Stimulated activated CD8-positive, alpha-beta memory T cell treated with anti-CD3 and anti-CD28 coated beads, Interleukin-4, amount 100 ng/mL, for 4 hours (primary cell): ENCODE measurements around the gene ALG3.
"Not testable (repeated sequence)": the region's sequence is repeated elsewhere in the genome, so short reads cannot be mapped to it uniquely, and the experiment has no call there.

Experiments
- DNase-seq, 2 donors: peaks; one replicate each; pipeline ENCODE4 v3.0.0-alpha.2; 2020; ENCODE audit warnings: low read depth in 2 of 2, low spot score in 1 of 2

ALG3 gene

DNA sequence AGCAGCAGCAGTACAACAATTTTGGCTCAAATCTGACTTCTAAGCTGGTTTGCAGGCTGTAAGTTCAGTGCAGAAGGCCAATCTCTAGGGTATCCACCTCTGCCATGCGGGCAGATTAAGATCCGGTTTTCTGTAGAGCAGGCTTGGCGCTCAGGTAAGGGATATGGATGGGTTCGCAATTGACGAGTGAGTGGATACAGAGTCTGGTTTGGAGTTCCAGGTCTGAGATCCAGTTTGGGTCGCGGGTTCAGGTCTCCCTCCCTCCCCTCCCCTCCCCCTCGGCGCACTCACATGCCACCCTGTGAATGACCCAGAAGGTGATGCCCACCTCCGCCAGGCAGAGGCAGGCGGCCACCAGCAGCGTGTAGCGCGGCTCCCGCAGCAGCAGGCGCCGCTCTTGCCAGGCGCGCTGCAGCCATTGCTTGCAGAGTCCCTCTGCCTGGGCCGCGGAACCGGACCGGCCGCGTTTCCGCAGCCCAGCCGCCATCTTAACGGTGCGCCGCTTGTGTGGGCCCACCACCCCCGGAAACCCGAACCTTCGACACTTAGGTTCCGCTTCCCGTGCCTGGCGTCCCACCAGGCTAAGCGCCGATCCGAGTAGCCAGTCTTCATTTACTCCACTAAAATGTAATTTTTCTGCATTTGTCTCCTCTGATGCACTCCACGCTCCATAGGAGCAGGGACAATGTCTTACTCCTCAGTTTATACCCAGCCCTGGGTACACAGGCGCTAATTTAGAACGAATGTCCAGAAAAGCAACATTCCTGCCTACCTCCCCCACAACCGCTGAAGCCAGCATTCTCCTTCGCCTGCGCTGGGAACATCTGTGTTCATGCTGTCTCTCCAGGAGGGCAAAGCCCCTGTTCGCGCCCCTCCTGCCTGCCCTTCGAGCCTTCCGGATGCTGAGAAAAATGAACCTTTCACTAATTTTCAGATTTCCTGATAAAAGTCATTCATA, at the start of gene ALG3:
Gene ALG3 (minus strand): TSS at position 509 of the 958 bp plus-strand sequence. CDS start 22 bp downstream, at position 487.
- DNase-seq, result peak; percentile 70 to 72

DNA sequence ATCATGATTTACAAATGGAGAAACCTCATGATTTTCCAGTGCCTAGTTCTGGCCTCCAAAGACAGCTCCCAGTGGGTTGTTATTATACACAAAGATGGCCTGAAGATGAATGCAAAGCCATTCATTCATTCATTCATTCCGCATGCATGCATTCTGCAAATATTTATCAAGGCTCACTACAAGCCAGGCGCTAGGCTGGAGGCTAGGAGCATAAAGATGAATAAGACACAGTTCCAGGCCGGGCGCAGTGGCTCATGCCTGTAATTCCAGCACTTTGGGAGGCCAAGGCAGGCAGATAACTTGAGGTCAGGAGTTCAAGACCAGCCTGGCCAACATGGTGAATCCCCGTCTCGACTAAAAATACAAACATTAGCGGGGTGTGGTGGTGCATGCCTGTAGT, 47.9 kb upstream of the ALG3 start:
- no peak for DNase-seq

DNA sequence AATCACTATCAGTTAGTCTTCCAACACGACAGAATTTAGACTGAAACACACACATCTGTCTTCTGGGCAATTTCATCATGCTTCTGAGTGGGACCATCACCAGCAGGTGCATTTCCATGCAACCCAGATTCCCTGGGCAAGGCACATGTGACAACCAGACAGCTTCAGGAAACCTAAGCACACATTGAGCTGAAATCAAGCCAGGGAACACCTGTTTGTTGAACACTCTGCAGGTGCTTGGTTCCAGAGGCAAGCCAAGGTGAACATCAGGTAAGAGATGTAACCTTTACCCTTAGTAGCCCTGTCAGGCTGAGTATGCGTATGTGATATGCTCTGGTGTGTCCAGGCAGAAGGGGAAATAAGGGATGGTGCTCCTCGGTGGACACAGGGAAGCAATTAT, 47.0 kb upstream of the ALG3 start:
- DNase-seq, result no peak

DNA sequence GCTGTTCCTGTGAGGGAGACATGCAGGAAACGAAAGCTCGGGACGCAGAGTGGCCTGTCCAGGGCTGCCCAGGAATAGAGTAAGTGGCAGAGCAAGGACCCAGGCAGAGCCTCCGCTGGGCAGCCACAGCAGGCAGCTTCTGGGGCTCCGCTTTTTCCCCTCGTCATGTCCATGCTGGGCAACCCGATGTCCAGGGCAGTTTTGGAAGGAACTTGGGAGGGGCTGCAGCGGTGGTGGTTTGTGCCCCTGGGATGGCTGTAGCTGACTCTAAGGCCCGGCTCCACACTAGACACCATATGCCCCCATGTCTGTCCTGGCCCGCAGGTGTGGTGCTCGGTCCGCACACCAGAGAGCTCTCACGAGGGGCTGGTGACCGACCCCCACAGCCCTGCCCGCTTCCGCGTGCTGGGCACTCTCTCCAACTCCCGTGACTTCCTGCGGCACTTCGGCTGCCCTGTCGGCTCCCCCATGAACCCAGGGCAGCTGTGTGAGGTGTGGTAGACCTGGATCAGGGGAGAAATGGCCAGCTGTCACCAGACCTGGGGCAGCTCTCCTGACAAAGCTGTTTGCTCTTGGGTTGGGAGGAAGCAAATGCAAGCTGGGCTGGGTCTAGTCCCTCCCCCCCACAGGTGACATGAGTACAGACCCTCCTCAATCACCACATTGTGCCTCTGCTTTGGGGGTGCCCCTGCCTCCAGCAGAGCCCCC, 43.1 kb upstream of the ALG3 start:
- no peak for DNase-seq

GRCh38 chr3:184291044-184291737, 42.4 kb upstream of the ALG3 start:
- no peak for DNase-seq

- DNase-seq, result no peak
Measured at GRCh38 chr3:184290331-184290730, 41.6 kb upstream of the ALG3 start.

DNA sequence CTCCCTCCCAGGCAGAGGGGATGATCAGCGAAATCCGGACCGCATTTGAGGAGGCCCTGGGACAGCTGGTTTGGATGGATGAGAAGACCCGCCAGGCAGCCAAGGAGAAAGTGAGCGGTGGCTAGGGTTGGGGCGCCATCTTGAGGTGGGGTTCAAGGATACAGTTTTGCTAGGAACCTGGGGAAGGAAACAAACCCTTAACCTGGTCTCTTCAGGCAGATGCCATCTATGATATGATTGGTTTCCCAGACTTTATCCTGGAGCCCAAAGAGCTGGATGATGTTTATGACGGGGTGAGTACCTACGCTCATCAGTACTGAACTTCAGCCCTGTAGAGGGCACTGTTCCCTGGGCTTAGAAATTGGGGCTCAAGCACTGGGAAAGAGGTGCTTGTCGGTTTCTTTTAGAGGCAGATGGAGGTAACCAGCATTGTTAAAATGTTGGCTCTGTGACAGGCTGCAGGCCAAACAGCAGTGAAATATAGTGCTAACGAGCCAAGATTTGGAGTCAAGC, 40.7 kb upstream of the ALG3 start:
- peak; percentile 27 to 37 for DNase-seq

DNA sequence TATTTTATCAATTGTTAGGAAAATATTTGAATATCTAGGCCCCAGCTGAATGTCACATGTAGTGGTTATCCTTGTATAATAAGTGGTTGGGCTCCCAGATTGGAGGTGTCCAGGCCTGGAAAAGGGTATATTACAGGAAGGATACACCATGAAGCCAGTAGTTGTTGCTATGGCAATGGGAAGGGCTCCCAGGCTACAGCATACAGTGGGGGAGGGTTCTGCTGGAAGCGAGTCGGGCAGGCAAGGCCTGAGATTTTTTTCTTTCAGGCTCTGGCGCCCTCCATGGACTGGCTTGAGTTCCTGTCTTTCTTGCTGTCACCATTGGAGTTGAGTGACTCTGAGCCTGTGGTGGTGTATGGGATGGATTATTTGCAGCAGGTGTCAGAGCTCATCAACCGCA, 35.9 kb upstream of the ALG3 start:
- DNase-seq, result no peak

DNA sequence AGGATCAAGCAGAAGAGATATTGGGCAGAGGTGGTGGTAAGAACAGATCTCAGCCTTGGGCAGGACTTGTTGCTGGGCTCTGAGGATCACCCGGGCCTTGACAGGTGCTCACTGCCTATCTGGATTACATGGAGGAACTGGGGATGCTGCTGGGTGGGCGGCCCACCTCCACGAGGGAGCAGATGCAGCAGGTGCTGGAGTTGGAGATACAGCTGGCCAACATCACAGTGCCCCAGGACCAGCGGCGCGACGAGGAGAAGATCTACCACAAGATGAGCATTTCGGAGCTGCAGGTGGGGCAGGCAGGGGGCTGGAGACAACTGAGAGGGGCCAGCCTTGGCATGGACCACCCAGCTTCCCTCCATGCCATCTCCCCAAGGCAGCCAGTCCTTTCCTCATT, 34.9 kb upstream of the ALG3 start:
- no peak for DNase-seq

DNA sequence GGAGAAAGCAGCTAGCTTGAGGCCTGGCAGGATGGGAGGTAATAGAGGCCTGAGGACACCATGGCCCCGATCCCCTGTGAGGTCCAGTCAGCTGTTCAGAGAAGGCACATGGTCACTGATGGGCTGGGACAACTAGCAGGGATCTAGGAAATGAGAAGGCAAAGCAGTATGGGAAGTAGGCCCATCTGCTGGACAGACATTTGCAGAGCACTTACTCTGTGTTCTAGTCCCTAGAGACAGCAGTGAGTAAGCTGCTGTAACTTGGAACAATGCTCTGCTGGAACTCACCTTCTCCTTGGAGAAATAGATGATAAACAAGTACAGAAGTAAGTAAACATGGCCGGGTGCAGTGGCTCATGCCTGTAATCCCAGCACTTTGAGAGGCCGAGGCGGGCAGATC, 34.2 kb upstream of the ALG3 start:
- DNase-seq, result no peak

DNA sequence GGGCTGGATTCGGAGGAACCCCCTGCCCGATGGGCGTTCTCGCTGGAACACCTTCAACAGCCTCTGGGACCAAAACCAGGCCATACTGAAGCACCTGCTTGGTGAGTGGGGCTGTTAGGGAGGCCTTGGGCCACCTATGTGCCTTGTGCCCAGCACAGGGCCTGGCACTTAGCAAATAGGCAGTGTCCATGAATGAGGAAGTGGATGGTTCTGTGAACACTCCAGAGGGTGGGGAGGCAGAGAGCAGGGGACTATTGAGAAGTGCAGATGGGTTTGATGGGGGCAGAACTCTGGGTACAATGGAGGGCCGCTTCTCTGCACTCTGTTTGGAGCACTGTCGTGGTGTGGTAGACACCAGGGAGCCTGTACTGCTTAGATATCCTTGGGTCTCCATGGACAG, 28.6 kb upstream of the ALG3 start:
- DNase-seq, result no peak

DNA sequence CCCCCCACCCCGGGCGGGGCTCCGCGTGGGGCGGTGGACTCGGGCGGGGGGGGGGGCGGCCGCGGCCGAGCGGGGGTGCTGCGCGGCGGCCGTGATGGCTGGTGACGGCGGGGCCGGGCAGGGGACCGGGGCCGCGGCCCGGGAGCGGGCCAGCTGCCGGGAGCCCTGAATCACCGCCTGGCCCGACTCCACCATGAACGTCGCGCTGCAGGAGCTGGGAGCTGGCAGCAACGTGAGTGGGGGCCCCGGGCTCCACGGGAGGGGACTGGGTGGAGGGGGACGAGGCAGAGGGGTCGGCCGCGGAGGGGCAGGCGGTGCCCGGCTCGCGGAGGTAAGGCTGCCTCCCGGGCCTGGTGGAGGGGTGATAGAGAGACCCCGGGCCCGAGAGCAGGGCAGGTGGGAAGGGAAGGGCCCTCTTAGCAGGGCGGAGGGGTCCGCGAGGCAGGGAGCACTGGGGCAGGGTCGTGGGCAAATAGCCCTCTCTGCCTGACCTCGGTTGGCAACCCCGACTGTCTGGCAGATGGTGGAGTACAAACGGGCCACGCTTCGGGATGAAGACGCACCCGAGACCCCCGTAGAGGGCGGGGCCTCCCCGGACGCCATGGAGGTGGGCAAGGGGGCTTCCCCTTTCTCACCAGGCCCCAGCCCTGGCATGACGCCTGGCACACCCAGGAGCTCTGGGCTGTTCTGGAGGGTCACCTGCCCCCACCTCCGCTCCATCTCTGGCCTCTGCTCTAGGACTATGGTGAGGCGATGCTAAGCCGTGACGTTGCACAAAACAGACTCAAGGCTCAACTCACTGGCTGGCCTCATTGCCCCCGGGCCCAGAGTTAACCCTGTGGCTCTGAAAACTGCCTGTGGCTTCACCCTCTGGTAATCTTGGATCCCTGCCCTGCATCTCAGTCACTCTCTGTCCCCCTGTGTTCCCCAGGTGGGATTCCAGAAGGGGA, 27.5 kb upstream of the ALG3 start, which contains the start of gene ECE2:
Gene ECE2 (plus strand): TSS at position 62 of the 950 bp plus-strand sequence. CDS start 132 bp downstream, at position 194.
- DNase-seq, result no peak

DNA sequence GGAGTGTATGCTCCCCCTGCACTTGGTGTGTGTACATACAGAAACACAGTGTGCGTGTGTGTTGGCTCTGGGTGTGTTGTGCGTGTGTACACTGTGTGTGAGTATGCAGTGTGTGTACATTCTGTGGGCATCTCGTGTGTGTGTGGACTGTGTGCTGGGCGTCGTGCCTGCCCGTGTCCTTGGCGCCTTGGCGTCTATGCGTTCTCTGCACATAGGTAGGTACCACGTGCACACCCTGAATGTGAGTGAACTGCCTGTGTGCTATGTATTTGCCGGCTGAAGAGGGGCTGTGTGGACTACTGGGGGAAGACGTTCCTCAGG, 26.6 kb upstream of the ALG3 start:
- DNase-seq, result no peak

DNA sequence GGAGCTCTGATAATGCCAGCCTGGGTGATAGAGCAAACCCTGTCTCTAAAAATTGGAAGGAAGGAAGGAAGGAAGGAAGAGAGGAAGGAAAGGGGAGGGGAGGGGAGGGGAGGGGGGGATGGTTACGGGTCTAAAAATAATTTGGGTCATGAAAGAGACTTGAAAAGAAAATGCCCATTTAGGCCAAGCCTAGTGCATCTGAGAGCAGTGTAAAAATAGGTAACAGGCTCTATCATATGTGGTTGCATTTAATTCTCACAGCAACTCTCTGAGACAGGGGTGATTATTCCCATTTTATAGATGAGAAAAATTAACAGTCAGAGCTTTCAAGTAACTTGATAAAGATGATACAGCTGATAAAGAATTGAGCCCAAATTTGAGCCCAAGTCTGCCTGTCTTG, 23.5 kb upstream of the ALG3 start:
- DNase-seq, result no peak

- DNase-seq, result not testable (repeated sequence)
Measured at GRCh38 chr3:184267249-184267648, 18.5 kb upstream of the ALG3 start.

DNA sequence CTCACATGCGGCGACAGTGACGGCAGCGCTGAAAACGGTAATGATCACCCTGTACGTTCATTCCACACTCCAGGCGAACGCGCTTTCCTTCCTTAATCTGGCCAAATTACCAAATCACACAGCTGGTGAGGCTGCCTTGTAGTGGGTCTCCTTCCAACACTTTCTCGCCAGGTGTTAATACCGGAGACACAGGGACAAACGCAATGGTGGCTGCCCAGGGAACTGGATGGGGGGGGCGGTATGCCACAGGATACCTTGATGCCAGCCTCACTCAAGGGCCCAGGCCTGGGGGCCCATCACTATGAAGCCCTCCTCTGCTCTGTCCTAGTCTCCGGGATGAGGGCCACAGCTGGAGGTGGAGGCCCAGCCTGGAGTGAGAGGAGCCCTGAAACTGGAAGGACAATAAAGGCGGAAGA, 14.0 kb upstream of the ALG3 start:
- DNase-seq, result no peak

- peak in 1 of 2 donors; percentile 13 for DNase-seq
Measured at GRCh38 chr3:184261854-184262763, 13.3 kb upstream of the ALG3 start.

- DNase-seq, result peak in 1 of 2 donors; percentile 30
Measured at GRCh38 chr3:184261270-184261853, 12.6 kb upstream of the ALG3 start, which contains the start of gene CAMK2N2. TSS of gene CAMK2N2 (minus strand) at chr3:184261553. CDS start at chr3:184261285, 268 bp downstream.
